HCT116 (cell line): ENCODE results near the gene ZNF169. TPM values are rescaled to one million over a fixed set of nuclear protein-coding genes. Genes with fewer than 3 reads are reported as not detected.
"Not testable (repeated sequence)": the region's sequence is repeated elsewhere in the genome, so short reads cannot be mapped to it uniquely, and the experiment has no call there.

ENCODE experiments used
- ATAC-seq: fragments of 200-7000 bp; cut with Tn5 transposase; 2 replicates; pipeline ENCODE4 v1.9.1; 2020; ENCODE audit warnings: mild to moderate bottlenecking, moderate library complexity
- BruUV-seq: library from RNA; stranded (reverse); fragments of 400-500 nt; replicated peaks from 2 replicates; lab custom pipeline; 2021; lab: Mats Ljungman, UMichigan
- CTCF ChIA-PET: fragments of 300-600 bp; sonication (Branson Sonifier 250); formaldehyde crosslinking; loops from one replicate; lab custom pipeline; 2021; ENCODE audit warnings: antibody characterized with exemption; lab: Charles Lee
- POLR2A ChIA-PET: fragments of 300-600, 350-600 bp; sonication (Branson Sonifier 250); formaldehyde crosslinking; loops from one replicate; lab custom pipeline; 2021; ENCODE audit warnings: antibody characterized with exemption; lab: Charles Lee
- RAD21 ChIA-PET, 2 experiments: fragments of 300-600 bp; sonication (Branson Sonifier 250); formaldehyde crosslinking; loops; one replicate each; lab custom pipeline; 2023; ENCODE audit warnings: low total read pairs in 2 of 2; ENCODE audit not compliant: uncharacterized antibody in 2 of 2, unreplicated experiment in 2 of 2, low non-redundant PET in 1 of 2; lab: Charles Lee
- DNase-seq: peaks from one replicate; pipeline ENCODE4 v3.0.0-alpha.2; 2010; ENCODE audit warnings: low read depth, low spot score
- H2AFZ ChIP-seq: fragments of 200-600 bp; shearing (Covaris generic), sonication (generic); 2 replicates; pipeline ENCODE4 v1.6.1; 2017; ENCODE audit warnings: low read depth, mixed run types, mixed read lengths, antibody characterized with exemption, low read length; ENCODE audit not compliant: poor library complexity, severe bottlenecking
- H3K27ac ChIP-seq: 2 replicates; pipeline ENCODE4 v1.5.1; 2012; ENCODE audit warnings: low read depth, low read length
- H3K27me3 ChIP-seq: fragments of 200-600 bp; sonication (generic); 2 replicates; pipeline ENCODE4 v1.6.1; 2016; ENCODE audit warnings: mixed run types, low read length, mixed read lengths; ENCODE audit not compliant: insufficient read depth
- H3K36me3 ChIP-seq, 2 experiments: fragments of 200-500 bp in 1 of 2; fragments of 200-600 bp in 1 of 2; sonication (Bioruptor generic) in 1 of 2; sonication (generic) in 1 of 2; 2 replicates each; pipeline versions ENCODE4 v1.5.1 to v1.6.1; 2014 to 2016; ENCODE audit warnings: low read length in 2 of 2, inconsistent platforms in 1 of 2, mixed read lengths in 1 of 2, mixed run types in 1 of 2; ENCODE audit not compliant: insufficient read depth in 2 of 2, control insufficient read depth in 1 of 2
- H3K4me1 ChIP-seq, 2 experiments: fragments of 200-600 bp in 1 of 2; sonication (generic) in 1 of 2; 2 replicates each; pipeline versions ENCODE4 v1.5.1 to v1.6.1; 2012 to 2017; ENCODE audit warnings: low read length in 2 of 2, inconsistent platforms in 1 of 2, mild to moderate bottlenecking in 1 of 2, mixed read lengths in 1 of 2, mixed run types in 1 of 2, moderate library complexity in 1 of 2; ENCODE audit not compliant: insufficient read depth in 2 of 2, control insufficient read depth in 1 of 2
- H3K4me2 ChIP-seq: fragments of 200-600 bp; sonication (generic); 2 replicates; pipeline ENCODE4 v1.6.1; 2017; ENCODE audit warnings: mixed run types, low read length, mixed read lengths
- H3K4me3 ChIP-seq, 2 experiments: fragments of 200-600 bp in 1 of 2; sonication (generic) in 1 of 2; replicated peaks in 1 of 2; 2 replicates each; pipeline ENCODE4 v1.5.1; 2011 to 2016; ENCODE audit warnings: low read length in 2 of 2, control low read depth in 1 of 2, low read depth in 1 of 2, mild to moderate bottlenecking in 1 of 2, mixed read lengths in 1 of 2, mixed run types in 1 of 2
- H3K79me2 ChIP-seq: fragments of 200-600 bp; sonication (generic); 2 replicates; pipeline ENCODE4 v1.6.1; 2017; ENCODE audit warnings: mild to moderate bottlenecking, mixed run types, low read length, moderate library complexity, mixed read lengths; ENCODE audit not compliant: insufficient read depth
- H3K9ac ChIP-seq: fragments of 200-600 bp; sonication (generic); 2 replicates; pipeline ENCODE4 v1.6.1; 2016; ENCODE audit warnings: low read length, mixed read lengths
- H3K9me2 ChIP-seq: fragments of 200-600 bp; sonication (generic), shearing (Covaris generic); 2 replicates; pipeline ENCODE4 v1.6.1; 2017; ENCODE audit warnings: mixed run types, mild to moderate bottlenecking, moderate library complexity; ENCODE audit not compliant: insufficient read depth
- H3K9me3 ChIP-seq, 2 experiments: fragments of 200-500 bp in 1 of 2; fragments of 200-600 bp in 1 of 2; sonication (Bioruptor generic) in 1 of 2; sonication (generic) in 1 of 2; 2 replicates each; pipeline ENCODE4 v1.6.1; 2014 to 2017; ENCODE audit warnings: low read length in 2 of 2, mixed read lengths in 2 of 2, inconsistent platforms in 1 of 2, low read depth in 1 of 2, mild to moderate bottlenecking in 1 of 2, mixed run types in 1 of 2, moderate library complexity in 1 of 2; ENCODE audit not compliant: control insufficient read depth in 1 of 2, insufficient read depth in 1 of 2
- H4K20me1 ChIP-seq: fragments of 200-600 bp; sonication (generic), shearing (Covaris generic); 2 replicates; pipeline ENCODE4 v1.6.1; 2017; ENCODE audit warnings: mixed run types, mild to moderate bottlenecking, moderate library complexity; ENCODE audit not compliant: insufficient read depth
- CEBPB ChIP-seq: IDR thresholded peaks from 2 replicates; pipeline ENCODE4 v1.6.1; 2012; ENCODE audit warnings: low read depth
- ZNF274 ChIP-seq: fragments of 200-500 bp; sonication (Bioruptor generic); IDR thresholded peaks from 2 replicates; pipeline ENCODE4 v1.6.1; 2014; ENCODE audit warnings: mild to moderate bottlenecking, low read depth, low read length, inconsistent platforms
- intact Hi-C: fragments of 100-400 bp; cut with micrococcal nuclease; formaldehyde crosslinking; loops from 2 replicates; pipeline ENCODE4 v1.10.0; 2022
- total RNA-seq: library from RNA; stranded (reverse); gene quantifications from one replicate; pipeline ENCODE4 v1.2.1, GENCODE V29; 2021; ENCODE audit not compliant: unreplicated experiment

ZNF169 gene
- total RNA-seq, 1 experiment from 2014 or later: 5.4 TPM

DNA sequence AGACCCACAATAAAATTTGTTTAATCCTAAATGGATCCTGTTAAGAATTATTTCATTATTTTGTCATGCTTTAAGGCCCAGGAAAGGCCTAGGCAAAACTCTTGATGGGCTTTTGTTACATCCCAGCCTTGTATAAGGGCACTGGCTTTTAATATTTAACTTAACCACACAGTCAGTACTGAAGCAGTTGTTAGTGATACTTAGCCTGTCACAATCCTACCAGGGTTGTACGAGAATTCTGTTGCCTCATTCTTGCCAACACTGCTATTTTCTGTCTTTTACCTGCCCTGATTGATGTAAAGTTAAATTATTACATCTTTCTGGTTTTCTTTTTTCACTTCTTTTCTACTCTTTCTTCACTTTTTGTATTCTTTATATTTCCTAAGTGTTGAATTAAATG, 10.9 kb downstream of the ZNF169 start:
- no peak overlapping the region for H3K27ac ChIP-seq
- no peak overlapping the region for H3K4me3 ChIP-seq
- H3K36me3 ChIP-seq: no peaks in the 10 kb centered on the region
- H3K9me3 ChIP-seq: no peaks in the 10 kb centered on the region
- no peaks in the 10 kb centered on the region for H4K20me1 ChIP-seq
- RAD21 ChIA-PET: no interaction called here
- intact Hi-C loops: no loop called here
- H3K9me2 ChIP-seq: no peaks in the 10 kb centered on the region
- H3K27me3 ChIP-seq: no peaks in the 10 kb centered on the region
- H3K79me2 ChIP-seq: peaks cover 48% of the 10 kb centered on the region
- CTCF ChIA-PET: no interaction called here
- TF ChIP-seq CEBPB: no peak
- no peak for TF ChIP-seq ZNF274
- TF ChIP-seq, all 23 proteins: peak for 0
- Histone ChIP-seq H3K4me1 (peaks cover 0 to 2% of the 10 kb centered on the region in 2 experiments; a peak in 1 of 4 replicates), H3K4me2 (no peak overlapping the region), H2AFZ (no peak overlapping the region), H3K9ac (no peak overlapping the region)
- ATAC-seq: no peak
- no peak for DNase-seq
- no TSS peak for BruUV-seq
- POLR2A ChIA-PET: no interaction called here

DNA sequence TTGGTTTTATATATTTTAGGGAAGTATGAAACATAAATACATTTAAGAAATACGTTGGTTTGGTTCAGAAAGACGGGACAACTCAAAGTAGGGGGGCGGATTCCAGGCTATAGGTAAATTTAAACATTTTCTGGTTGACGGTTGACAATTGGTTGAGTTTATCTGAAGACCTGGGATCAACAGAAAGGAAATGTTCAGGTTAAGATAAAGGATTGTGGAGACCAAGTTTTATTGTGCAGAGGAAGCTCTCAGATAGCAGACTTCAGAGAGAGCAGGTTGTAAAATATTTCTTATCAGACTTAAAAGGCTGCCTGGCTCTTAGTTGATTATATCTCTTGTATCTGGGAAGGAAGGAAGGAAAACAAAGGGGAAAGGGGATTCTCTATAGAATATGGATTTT, 17.9 kb downstream of the ZNF169 start:
- H3K9me2 ChIP-seq, intact Hi-C loops, H3K4me2 ChIP-seq, ATAC-seq, H2AFZ ChIP-seq, RAD21 ChIA-PET, H3K27me3 ChIP-seq, H3K27ac ChIP-seq, BruUV-seq, H3K4me3 ChIP-seq, H3K4me1 ChIP-seq, H3K9me3 ChIP-seq, POLR2A ChIA-PET, CTCF ChIA-PET, H3K9ac ChIP-seq, H4K20me1 ChIP-seq, DNase-seq: not testable (repeated sequence)
- peaks cover 0 to 29% of the 10 kb centered on the region in 2 experiments; a peak in 2 of 4 replicates for H3K36me3 ChIP-seq
- peaks cover 31% of the 10 kb centered on the region for H3K79me2 ChIP-seq
